HK-2 (cell line): ENCODE measurements around the gene ALK.

ENCODE experiments used
- DNase-seq: peaks from one replicate; pipeline ENCODE4 v3.0.0-alpha.2; 2018; ENCODE audit not compliant: unreplicated experiment

The ALK gene

GRCh38 chr2:29323301-29323700, 598.1 kb downstream of the ALK start:
- no peak for DNase-seq

DNA sequence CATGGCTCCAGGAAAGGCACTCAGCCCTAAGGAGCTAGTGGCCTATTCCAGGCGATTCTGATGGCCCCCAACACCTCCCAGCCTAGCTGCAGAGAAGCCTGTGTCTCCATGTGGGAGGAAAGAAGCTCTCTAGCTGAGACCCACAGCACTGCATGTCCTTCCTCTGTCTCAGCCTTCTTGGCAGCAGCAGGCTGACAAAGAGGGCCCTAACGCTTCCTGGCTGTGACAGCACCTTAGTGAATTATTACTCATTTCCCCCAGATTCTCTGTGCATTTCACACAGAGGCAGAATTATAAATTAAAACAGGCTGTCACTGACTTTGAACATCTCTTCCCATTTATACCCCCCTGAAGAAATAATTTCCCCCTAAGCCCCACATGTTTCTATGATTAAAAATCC, 599.4 kb downstream of the ALK start:
- no peak for DNase-seq

GRCh38 chr2:29317801-29318485, 603.4 kb downstream of the ALK start:
- no peak for DNase-seq

DNA sequence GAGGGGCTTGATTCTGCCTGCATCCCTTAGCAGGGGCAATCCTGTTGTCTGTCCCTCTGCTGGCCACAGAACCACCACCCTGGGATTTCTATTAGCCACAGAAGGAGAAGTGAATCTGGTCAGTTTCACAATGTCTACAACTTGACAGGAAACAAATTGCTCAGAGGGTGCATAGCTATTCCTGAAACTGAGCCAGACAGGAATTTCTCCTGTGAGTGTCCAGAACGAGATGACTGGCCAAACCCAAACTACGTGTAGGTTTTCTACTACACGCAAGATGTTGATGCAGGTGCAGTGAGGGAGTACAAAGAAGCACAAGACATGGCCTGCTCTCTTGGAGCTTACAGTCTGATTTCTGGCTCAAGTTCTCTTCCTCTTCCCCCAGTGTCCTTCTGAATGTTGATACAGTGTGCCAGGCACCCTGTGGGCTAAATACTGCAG, 604.3 kb downstream of the ALK start:
- DNase-seq: no peak

DNA sequence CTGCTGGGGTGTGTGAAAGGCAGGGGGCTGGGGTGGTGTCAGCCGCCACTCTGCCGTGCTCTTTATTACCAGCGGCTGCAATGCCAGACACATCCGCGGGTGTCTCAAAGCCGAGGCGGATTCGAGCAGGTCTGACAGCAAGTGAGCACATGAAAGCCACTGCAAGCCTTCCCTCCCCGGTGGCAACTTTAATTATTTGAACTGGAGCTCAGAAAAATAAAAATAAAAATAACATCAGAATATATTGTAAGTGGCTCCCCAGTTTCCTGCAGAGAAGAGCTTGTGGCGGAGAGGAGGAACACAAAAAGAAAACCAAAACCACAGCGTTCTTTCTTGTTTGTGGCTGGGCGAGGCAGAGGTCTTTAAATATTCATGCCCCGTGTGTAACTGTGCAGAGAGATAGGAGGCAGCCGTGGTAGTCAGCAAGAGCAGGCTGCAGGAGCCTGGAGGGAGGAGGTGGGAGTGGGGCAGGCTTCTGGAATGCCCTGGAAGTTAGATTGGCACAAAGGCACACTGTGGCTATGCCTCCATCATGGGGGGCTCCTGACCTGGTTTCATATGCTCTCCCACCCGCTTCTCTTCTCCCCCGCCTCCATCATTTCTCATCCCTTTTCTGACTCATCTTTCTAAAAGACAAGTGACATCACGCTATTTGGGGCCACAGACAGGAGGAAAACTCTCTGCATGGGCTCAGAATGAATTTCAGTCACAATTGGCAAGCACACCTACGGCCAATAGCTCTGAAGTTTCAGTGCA, 606.4 kb downstream of the ALK start:
- no peak for DNase-seq

DNA sequence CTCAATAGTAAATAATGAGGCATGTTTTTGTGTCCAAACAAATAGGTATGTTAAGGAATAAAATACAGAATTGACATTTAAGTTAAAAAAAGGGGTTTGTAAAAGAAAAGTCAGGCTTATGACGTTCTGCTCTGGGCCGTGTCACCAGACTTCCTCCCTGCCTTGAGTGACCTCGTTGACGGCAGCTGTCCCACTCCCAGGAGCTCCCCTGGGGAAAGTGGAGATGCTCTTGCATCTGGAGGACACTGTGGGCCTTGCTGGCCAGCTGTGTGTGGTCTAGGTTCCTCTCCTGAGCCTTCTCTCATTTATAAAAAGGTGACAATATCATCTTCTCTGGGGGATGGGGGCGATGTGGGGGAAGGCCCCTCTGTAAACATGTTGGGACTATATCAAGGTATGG, 609.9 kb downstream of the ALK start:
- no peak for DNase-seq

DNA sequence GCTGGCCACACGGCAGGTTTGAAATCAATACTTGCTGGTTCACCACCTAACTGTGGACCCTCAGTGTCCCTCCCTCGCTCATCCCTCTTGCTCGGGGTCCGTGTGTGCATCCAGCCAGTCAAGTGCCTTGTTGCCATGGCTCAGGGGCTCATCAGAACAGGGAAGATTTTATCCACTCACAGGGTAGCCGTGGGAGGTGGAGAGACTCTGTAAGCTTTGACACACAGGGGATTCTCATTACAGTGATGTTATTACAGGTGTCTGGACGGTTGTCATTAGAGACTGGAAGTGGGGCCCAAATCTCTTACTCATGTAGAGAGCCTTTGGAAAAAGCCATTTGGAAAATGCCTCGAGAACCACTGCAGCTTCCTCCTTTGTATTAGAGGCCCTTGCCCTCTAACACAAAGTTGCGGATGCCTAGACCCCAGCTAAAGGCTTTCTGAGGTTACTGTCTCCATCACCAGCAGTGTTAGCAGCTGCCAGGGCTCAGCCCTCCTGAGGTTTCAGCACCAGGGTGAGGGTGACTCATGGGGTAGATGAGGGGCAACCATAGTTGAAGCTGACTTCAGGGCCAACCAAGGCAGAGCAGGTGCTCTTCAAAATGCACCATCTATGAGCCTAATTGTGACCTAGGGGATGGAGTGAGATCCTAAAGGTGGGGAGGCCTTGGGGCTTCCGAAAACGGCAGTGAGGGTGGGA, 610.6 kb downstream of the ALK start:
- DNase-seq: no peak

DNA sequence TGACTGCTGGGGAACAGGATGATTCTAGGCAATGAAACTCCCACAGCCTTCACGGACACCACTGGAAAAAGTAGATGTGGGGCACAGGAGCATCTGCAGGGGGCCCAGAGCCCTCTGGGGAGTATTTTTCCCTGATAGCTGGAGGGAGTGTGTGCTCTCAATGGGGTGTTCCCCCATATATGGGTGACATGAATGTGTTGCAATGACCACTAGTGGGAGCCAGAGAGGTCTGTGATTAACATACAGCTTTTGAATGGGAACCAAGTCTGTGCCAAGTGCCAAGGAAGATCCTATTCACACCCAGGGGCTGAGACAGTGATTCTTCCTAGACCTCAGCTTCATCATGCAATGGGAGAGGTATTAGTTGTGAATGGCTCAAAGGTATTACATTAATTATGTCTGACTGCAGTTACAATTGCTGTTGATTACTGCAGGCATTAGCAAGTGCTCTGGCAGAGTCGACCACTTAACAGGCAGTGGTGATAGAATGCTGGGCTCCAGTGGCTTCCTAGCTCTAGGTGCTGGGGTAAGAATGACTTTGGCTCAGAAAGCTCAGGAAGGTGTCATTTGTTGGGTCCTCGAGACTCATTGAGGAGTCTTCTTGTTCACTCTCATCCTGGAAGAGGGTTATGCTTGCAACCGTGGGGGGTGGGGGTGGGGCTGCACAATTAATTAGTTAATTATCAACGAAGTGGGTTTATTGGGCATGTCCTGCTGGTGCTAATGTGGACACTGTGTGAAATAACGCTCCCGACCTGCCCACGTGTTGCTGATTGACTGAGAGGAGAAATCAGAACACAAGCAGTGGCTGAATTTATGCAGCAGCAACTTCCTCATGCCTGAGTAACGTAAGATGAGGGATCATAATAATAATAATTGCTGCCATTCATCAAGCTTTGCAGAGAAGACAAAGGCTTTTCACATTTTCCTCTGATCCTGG, 612.0 kb downstream of the ALK start:
- DNase-seq: peak; percentile 18

- no peak for DNase-seq
These were observed 613.0 kb downstream of the ALK start for GRCh38 chr2:29308366-29308765.

DNA sequence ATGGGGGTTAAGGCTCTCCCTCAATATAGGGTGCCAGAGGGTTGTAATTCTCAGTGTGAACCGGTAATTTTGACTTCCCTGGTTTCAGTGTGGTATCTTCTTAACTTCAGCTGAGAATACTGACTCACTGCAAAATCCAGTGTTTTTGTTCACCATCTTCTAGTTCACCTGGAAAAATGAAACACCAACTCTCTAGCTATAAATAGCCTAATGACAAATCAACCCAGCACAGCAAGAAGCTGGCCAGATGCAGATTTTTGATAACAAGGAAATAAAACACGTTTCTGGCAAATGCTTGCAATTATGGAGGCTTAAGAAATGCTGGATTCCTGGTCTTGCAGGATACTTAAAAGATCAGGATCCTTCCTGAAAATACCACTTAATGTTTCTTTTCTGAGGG, 613.9 kb downstream of the ALK start:
- DNase-seq: no peak

- no peak for DNase-seq
These were observed 615.6 kb downstream of the ALK start for GRCh38 chr2:29305762-29306161.

DNA sequence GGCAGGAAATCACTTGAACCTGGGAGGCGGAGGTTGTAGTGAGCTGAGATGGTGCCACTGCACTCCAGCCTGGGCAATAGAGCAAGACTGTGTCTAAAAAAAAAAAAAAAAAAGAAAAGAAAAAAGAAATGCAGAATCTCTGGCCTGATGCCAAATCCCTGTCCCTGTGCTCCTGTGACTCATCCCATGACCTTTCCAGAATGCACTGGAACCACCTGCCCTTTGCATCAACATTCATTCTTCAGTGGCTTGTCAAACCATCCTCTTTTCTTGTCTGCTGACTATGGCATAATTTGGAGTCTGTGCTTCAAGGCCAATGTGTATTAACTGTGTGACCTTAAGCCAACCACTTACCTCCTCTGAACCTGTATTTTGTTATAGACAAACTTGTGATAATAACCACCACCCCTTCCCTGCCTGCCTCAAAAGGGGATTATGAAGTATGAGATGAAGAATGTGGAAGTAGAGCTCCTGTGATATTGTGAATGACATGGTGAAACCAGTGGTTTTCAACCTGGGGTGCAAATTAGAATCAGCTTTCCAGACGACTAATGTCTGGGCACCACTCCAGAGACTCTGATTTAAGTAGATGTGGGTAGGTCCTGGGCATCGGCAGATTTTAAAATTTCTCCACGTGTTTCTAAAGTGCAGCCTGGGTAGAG, 616.9 kb downstream of the ALK start:
- no peak for DNase-seq

GRCh38 chr2:29296585-29296984, 624.8 kb downstream of the ALK start:
- DNase-seq: no peak

DNA sequence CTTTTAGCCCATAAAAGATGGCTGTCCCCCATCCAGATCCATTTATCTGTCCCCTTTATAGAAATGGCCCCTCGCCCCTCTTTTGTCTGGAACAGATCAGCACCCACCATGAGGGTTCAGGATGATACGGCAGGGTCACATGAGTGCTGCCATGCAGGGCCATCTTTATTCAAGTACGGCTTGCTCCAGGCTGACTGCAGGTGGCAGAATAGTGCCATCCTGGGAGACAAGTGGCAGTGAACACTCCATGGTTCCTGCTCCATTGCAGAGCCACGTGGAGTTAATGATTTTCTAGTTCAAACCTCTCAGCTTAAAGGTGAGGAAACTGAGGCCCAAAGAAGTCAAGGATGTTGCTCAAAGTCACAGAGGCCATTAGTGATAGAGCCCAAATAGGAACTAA, 625.5 kb downstream of the ALK start:
- DNase-seq: peak; percentile 3

DNA sequence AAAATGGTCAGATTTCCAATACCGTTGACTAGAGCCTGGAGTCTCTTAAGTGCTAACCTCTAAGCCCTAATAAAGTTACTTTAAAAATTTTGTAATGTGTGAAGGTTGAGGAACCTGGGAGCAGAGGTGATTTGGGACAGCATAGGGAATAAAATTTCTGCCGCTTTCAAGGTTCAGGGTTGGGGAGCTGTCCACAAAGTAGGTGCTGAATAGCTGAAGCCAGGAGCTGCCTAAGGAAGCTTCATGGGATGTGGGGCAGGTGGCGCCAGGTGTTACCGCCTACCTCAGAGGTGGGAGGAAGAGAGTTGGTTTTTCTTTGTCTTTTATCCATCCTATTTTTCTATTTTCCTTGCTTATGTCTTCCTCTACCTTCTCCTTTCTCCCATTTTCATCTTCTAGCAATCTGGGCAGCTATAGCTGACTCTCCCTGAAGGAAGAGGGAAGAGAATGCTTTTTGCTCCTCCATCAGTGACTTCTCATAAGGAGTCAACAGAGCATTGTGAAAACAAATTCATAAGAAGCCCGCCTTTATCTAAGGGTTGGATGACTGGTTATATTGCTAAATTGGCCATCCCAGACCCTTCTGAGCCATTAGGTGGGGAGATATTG, 627.5 kb downstream of the ALK start:
- DNase-seq: peak; percentile 24

DNA sequence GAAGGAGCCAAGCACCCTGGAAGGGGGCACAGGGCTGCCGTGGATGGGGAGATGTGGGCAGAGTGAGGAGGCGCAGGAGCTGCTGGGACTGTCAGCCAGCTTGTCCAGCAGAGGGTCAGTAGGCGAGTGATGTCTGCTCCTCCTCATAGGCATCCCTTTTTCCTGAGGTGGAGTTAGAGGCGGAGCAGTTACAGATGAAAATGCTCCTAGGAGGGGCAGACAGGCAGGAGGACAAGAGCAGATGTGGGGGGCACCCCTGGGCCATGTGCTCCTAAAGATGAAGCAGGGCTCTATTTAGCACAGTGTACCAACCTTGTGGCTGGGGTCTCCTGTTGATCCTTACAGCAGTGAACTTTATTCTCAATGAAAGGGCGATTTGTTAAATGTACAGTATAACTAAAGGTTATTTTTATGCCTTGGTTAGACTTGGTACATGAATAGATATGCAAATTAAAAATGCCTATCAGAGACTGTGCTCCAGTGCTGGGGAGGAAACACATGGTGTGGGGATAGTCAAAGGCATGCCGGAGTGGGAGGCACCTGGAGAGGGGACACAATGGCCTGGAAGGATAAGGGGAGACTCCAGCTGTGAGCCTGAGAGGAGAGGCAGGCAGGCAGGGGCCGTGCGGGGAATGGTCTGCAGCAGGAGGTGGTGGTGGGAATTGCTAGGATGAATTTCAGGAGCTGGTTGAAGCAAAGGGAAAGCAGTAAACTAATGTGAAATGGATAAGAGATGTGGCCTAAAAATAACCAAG, 630.9 kb downstream of the ALK start:
- no peak for DNase-seq

DNA sequence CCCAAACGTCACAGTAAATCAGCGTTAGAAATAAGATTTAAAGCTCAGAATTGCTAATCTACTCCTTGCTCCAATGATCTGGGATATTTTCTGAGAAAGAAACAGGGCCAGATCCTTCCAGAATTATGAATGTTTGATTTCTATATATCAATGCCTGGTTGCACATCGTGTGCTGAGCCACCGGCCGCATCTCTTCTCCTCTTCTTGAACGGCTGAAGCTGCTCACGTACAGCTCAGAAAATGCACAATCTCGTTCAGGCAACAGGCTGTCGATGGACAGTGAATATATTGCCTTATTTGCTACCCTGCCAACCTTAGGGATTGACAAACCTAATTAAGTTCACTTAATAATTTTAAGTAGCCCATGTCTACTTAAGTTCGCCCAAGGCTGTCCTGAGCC, 636.7 kb downstream of the ALK start:
- DNase-seq: no peak

- no peak for DNase-seq
These were observed 639.5 kb downstream of the ALK start for GRCh38 chr2:29281916-29282247.

DNA sequence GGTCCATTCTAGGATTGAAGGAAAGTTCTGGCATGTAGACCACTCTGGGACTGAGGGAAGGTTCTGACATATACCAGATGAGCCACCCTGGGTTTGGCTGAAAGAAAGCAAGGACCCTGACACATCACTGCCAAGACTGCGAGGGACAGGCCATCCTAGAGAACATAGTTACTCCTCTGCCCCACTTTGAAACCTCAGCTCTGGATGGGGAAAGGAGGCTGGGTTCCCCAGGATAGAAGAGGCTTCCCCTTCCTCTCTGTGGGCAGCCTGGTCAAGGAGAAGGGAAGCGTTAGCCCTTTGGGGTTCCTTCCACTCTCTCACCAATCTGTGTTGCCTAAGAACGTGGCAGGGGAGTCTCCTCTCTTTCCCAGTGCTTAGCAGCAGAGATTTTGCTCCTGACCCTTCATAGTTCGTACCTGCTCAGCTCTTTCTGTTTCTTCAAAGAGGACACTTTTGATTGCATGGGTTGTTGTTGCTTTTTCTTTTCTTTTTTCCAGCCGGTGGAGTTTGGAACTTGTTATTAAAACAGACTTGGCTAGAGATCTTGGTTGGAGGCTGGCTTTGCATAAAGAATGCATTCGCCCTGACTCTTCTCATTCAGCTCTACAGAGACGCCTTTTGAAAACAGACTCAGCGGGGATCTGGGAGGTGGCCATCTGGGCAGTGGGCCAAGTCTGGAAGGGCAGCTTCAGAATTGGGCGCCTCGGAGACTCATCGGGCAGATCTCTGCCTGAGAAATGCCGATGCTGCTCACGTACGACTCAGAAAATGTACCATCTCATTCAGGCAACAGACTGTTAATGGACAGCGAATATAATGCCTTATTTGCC, 640.1 kb downstream of the ALK start:
- DNase-seq: peak; percentile 17
